Hypothalamus (tissue), 51 donors: ENCODE data around the gene GRK6.

ENCODE experiments used
- DNase-seq, 51 donors: peaks; one replicate each; lab custom pipeline; 2025; lab: John Stamatoyannopoulos, UW

The GRK6 gene

GRCh38 chr5:177449140-177450061 is 22.9 kb downstream of the GRK6 start:
- DNase-seq = no peak

GRCh38 chr5:177450667-177451424 is 24.4 kb downstream of the GRK6 start:
- peak in 8 of 51 donors; percentile 18 to 50 (median 34) for DNase-seq

GRCh38 chr5:177452688-177453638 is 26.5 kb downstream of the GRK6 start:
- peak in 26 of 51 donors; percentile 10 to 64 (median 46) for DNase-seq

- DNase-seq = peak in 23 of 51 donors; percentile 25 to 78 (median 57)
These were observed 27.4 kb downstream of the GRK6 start for GRCh38 chr5:177453852-177454396.

- peak; percentile 23 to 95 (median 80) for DNase-seq
These were observed 28.0 kb downstream of the GRK6 start for GRCh38 chr5:177454397-177455035.

- peak in 38 of 51 donors; percentile 10 to 76 (median 46) for DNase-seq
These were observed 28.7 kb downstream of the GRK6 start for GRCh38 chr5:177455036-177455660.

GRCh38 chr5:177455661-177456590 is 29.4 kb downstream of the GRK6 start:
- DNase-seq = peak; percentile 31 to 90 (median 73)

GRCh38 chr5:177456591-177456964 is 30.1 kb downstream of the GRK6 start:
- DNase-seq = no peak

GRCh38 chr5:177456976-177457851 is 30.7 kb downstream of the GRK6 start:
- peak in 47 of 51 donors; percentile 19 to 90 (median 72) for DNase-seq

- no peak for DNase-seq
These were observed 31.6 kb downstream of the GRK6 start for GRCh38 chr5:177457852-177458681.

GRCh38 chr5:177458912-177459350 is 32.5 kb downstream of the GRK6 start:
- peak in 17 of 51 donors; percentile 21 to 74 (median 39) for DNase-seq

GRCh38 chr5:177459357-177459756 is 32.9 kb downstream of the GRK6 start:
- no peak for DNase-seq

- no peak for DNase-seq
These were observed 33.5 kb downstream of the GRK6 start for GRCh38 chr5:177459819-177460628.

GRCh38 chr5:177462021-177462670 is 35.7 kb downstream of the GRK6 start:
- DNase-seq = no peak

GRCh38 chr5:177465044-177465443 is 38.6 kb downstream of the GRK6 start:
- DNase-seq = no peak
